Upper lobe of right lung (tissue), 1 donor: Measurements from ENCODE around the gene DIDO1. TPM values are rescaled to one million over a fixed set of nuclear protein-coding genes. Genes with fewer than 3 reads are reported as not detected.
A peak's percentile ranks its signal among the peaks of the same experiment; 100 is the strongest.

Experiments
- ATAC-seq: fragments of 200-7000 bp; cut with Tn5 transposase; one replicate; pipeline ENCODE4 v1.9.1; 2020; ENCODE audit warnings: mild to moderate bottlenecking, moderate library complexity
- DNase-seq: peaks from one replicate; pipeline ENCODE4 v3.0.0-alpha.2; 2020
- H3K27ac ChIP-seq: fragments of 200-600 bp; one replicate; pipeline ENCODE4 v1.8.0; 2022
- H3K27me3 ChIP-seq: fragments of 200-600 bp; one replicate; pipeline ENCODE4 v1.8.0; 2022; ENCODE audit warnings: mild to moderate bottlenecking
- H3K36me3 ChIP-seq: fragments of 200-600 bp; one replicate; pipeline ENCODE4 v1.8.0; 2022
- H3K4me1 ChIP-seq: fragments of 200-600 bp; one replicate; pipeline ENCODE4 v1.8.0; 2022
- H3K4me3 ChIP-seq: fragments of 200-600 bp; one replicate; pipeline ENCODE4 v1.8.0; 2022; ENCODE audit warnings: mild to moderate bottlenecking
- H3K9me3 ChIP-seq: fragments of 200-600 bp; one replicate; pipeline ENCODE4 v1.8.0; 2022
- intact Hi-C: fragments of 100-400 bp; cut with DNase I; formaldehyde crosslinking; loops from one replicate; pipeline ENCODE4 v1.11.0; 2022
- total RNA-seq: library from RNA; stranded (reverse); fragmentation: NEBNext Ultra II Directional; extraction: Animal tissue kit (Norgen Biotek cat#: 25700); gene quantifications from one replicate; pipeline ENCODE4 v1.2.1, GENCODE V29; 2021
- TF ChIP-seq, protein P1 (sequence below): fragments of 200-600 bp; IDR thresholded peaks from one replicate; pipeline ENCODE4 v1.8.0; 2022; ENCODE audit warnings: antibody characterized with exemption
- donor health status: DM: no; HTN: yes; CAD: no; lungs with severe emphysema.

DIDO1 gene
- total RNA-seq, 1 donor from 2014 or later, result 55.5 TPM

DNA sequence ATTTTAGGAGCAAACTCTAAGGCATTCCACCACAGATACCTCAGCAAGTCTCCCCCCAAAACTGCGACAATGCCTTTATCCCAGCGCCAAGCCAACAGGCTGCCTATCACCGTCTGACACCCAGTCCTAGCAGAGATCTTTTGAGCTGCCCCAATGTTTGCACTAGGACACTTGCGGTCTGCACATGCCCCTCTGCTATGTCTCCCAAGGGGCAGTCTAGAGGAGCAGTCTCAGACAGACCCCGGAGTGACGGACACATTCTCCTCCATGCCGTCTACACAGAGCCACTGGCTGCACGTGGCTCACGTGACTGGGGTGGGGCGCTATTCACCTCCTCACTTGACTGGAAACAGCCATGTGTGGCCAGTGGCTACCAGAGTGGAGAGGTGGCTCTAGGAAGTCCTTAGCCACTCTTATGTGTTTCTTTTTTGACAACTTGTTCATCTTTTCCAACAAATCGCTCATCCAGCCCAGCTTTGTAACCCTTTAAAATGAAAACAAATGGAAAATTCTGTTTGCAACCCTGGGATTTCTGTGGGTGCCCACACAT, 16.0 kb downstream of the DIDO1 start:
- Histone ChIP-seq H3K36me3 (peaks cover 89% of the 10 kb centered on the region), H3K9me3 (no peaks in the 10 kb centered on the region), H3K27ac (no peak overlapping the region), H3K27me3 (no peaks in the 10 kb centered on the region), H3K4me1 (peaks cover 24% of the 10 kb centered on the region), H3K4me3 (no peak overlapping the region)
- intact Hi-C loops, result no loop called here
- TF ChIP-seq, protein P1, sequence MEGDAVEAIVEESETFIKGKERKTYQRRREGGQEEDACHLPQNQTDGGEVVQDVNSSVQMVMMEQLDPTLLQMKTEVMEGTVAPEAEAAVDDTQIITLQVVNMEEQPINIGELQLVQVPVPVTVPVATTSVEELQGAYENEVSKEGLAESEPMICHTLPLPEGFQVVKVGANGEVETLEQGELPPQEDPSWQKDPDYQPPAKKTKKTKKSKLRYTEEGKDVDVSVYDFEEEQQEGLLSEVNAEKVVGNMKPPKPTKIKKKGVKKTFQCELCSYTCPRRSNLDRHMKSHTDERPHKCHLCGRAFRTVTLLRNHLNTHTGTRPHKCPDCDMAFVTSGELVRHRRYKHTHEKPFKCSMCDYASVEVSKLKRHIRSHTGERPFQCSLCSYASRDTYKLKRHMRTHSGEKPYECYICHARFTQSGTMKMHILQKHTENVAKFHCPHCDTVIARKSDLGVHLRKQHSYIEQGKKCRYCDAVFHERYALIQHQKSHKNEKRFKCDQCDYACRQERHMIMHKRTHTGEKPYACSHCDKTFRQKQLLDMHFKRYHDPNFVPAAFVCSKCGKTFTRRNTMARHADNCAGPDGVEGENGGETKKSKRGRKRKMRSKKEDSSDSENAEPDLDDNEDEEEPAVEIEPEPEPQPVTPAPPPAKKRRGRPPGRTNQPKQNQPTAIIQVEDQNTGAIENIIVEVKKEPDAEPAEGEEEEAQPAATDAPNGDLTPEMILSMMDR, result no peak
- ATAC-seq, result no peak
- DNase-seq, result no peak

DNA sequence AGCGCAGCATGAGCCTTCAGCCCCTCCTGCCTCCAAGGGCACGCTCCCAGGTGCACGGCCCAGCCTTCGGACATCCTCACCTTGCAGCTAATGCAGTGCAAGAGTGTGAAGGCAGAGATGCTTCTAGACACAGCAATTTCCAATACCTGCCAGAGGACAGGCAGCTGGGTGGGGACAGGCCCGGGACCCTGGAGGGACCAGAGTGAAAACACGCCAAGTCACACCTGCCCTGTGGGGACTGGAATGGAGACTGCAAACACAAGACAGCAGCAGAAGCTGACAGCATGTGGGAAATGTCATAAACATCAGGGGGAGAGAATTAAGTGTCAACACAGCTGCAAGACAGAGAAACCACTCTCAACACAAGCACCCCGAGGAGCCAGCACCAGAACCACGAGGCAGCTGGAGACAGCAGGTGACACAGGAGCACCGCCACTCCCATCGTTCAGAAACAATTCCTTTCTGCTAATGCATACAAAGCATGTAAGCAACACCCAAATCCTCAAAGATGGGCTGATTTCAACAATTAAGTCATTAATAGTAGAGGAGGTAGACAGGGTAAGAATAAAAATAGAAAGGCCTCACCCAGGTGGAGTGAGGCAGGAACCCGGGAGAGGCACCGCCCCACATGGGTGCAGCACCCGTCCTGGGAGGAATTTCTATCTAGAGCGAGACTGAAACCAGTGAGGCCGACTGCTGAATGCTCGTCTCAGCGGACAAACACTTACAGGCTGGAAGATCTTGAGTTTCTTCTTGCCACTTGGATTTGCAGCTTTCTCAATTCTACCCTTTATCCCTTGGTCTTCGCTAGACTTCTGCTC, 17.1 kb downstream of the DIDO1 start:
- no peaks in the 10 kb centered on the region for H3K27me3 ChIP-seq
- DNase-seq, result no peak
- H3K9me3 ChIP-seq, result no peaks in the 10 kb centered on the region
- H3K27ac ChIP-seq, result no peak overlapping the region
- peaks cover 13% of the 10 kb centered on the region for H3K4me1 ChIP-seq
- no peak for ATAC-seq
- intact Hi-C loops, result no loop called here
- no peak overlapping the region for H3K4me3 ChIP-seq
- H3K36me3 ChIP-seq, result peaks cover 100% of the 10 kb centered on the region
- TF ChIP-seq, protein P1, result no peak

DNA sequence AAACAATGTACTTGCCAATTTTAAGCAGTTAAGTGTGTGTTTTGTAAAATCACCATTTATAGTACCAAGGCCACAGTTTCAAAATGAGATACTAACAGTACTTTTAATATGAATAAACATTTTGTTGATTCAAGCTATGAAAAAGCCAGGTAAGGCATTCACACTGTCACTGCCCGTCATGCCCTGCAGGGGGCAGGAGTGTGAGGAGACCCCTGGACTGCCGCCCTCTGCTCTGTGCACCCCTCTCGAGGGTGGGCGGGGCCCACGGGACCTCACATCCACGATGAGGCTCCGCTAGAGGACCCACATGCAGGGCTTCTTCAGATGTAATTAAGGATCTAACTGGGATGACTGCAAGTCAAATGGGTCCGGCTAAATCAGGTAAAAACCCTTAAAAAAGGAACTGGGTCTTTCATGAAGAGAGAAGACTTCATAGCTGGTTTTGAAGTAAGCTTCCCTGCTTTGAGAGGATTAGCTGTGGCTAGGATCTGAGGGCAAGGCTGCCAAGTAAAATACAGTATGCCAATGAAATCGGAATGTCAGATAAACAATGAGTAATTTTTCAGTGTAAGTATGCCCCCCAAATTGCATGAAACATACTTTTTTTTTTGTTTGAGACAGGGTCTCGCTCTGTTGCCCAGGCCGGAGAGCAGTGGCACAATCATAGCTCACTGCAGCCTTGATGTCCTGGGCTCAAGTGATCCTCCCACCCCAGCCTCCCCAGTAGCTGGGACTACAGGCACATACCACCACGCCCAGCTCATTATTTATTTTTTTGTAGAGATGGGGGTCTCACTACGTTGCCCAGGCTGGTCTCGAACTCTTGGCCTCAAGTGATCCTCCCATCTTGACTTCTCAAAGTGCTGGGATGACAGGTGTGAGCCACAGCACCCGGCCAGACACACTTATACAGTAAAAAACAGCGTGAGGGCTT, 18.7 kb downstream of the DIDO1 start:
- no peaks in the 10 kb centered on the region for H3K27me3 ChIP-seq
- H3K4me3 ChIP-seq, result no peak overlapping the region
- TF ChIP-seq, protein P1, result peak; percentile 49
- peaks cover 100% of the 10 kb centered on the region for H3K36me3 ChIP-seq
- no peak overlapping the region for H3K27ac ChIP-seq
- DNase-seq (no peak), ATAC-seq (peak; percentile 40)
- H3K9me3 ChIP-seq, result no peaks in the 10 kb centered on the region
- intact Hi-C loops, result no loop called here
- peaks cover under 1% of the 10 kb centered on the region for H3K4me1 ChIP-seq

DNA sequence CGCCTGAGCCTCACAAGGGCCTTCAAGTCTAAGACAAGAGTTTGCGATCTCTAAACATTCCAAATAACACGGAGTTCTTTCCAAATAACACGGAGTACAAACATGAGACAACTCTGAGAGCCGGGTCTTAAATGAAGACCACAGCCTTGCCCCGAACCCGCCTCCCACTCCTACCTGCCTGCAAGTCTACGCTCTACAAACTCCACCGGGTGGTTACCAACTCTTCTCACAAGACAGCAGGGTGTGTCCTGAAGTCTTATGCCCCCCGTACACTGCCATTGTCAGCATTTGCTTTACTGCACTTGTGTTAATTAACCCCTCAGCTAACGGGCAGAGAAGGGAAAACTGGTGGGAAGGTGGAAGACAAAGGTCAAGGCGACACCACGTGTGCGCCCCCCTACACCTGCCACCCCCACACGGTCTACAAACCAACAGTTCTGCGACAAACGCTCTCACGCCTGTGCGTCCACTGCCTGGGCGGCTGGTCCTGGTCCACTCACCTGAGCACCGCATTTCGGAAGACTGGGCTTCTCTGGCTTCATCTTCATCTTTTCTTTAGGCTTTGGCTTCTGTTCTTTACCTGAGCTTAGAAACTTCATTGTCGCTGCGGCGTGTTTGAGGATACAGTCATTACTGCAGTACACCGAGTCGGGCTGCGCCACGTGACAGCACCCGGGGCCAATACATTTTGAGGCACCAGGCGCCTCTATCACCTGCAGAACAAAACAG, 19.5 kb downstream of the DIDO1 start:
- intact Hi-C loops, result no loop called here
- Histone ChIP-seq H3K27me3 (no peaks in the 10 kb centered on the region), H3K4me1 (no peaks in the 10 kb centered on the region), H3K27ac (no peak overlapping the region), H3K9me3 (no peaks in the 10 kb centered on the region), H3K36me3 (peaks cover 100% of the 10 kb centered on the region), H3K4me3 (no peak overlapping the region)
- ATAC-seq (no peak), DNase-seq (no peak)
- TF ChIP-seq, protein P1, result no peak

DNA sequence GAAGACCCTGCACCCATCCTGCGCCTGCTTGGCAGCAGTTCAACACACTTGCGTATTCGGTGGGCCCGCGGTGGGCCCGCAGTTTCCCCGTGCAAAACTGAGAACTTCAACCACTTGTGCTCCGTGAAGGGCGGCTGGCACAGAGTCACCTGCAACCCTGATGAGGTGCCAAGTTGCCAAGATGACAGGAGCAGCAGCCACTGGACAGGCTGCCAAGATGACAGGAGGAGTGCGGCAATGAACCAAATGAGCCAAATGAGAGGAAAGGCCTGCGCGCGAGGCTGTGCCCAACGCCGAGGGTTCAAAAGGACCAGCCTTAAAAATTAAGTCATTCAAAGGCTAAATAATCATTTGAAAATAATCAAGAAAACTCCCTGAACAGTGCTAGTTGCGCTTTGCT, 20.1 kb downstream of the DIDO1 start:
- H3K9me3 ChIP-seq, result no peaks in the 10 kb centered on the region
- no peak overlapping the region for H3K27ac ChIP-seq
- TF ChIP-seq, protein P1, result no peak
- DNase-seq, result no peak
- intact Hi-C loops, result no loop called here
- no peak overlapping the region for H3K4me3 ChIP-seq
- ATAC-seq, result no peak
- H3K27me3 ChIP-seq, result no peaks in the 10 kb centered on the region
- H3K4me1 ChIP-seq, result no peaks in the 10 kb centered on the region
- peaks cover 100% of the 10 kb centered on the region for H3K36me3 ChIP-seq
